ENCODE data around the gene AUTS2.

AUTS2 gene

DNA sequence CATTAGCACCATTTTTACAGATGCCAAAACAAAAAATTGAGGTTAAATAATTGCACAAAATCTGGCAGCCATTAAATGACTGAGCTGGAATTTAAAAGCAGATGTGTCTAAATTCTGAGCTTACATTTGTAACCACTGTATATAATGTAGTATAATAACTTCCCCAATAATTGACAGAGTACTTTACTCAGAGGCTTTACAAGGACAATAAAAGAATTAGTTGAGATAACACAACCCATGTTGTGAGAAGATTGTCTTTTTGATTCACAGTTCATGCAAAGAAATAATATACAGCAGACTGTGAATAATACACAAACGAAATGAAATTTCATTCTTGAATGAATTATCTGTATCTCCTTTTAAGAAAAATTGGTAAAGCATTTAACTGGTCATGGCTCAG lies 417.1 kb downstream of the AUTS2 start:
- no peak for DNase-seq

DNA sequence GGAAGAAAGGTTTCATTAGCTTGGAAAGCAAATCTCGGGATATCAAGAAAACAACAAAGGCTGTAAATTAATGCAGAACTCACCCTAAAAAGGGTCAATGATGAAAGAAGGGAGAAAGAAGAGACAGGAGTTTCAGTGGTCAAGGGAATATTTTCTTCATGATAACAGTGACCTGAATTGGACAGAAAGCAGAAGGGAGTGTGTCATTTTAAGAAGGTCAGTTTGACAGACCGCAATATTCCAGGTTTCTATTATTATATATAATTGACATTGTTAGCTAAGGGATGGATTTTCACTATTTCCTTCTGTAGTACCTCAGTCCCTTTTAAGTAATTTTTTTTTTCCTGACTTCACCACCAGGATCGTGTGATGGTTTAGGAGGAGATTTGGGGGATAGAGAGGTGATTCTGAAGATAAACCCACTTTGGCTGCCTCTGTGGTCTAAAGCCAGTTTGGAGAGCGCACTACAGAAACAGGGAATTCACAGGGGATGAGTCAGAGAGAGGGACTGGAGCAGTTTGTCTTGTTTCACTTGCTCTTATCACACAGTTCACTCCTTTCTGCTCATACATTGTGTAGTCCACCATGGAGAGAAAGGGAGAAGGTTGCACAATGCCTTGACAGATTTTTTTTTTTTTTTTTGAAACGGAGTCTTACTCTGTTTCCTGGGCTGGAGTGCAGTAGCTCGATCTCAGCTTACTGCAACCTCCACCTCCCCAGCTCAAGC lies 417.9 kb downstream of the AUTS2 start:
- no peak for DNase-seq

DNA sequence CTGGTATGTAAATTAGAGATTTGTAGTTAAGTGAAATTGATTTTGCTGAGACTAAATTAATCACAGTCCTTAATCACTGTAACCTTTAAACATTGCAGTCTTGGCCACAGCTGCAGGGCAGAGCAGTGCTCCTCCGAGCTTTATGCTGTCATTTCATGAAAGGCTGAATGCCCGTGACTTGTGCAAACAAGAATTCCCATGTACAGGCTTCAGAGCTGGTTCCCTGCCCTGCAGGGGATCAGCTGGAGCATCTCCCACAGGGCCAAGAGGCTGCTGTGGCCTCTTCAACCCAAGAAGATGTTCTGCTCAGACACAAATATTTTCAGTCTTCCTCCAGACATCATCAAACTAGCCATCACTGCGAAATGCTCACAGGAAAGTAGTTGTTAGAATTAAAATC lies 419.1 kb downstream of the AUTS2 start:
- no peak for DNase-seq

DNA sequence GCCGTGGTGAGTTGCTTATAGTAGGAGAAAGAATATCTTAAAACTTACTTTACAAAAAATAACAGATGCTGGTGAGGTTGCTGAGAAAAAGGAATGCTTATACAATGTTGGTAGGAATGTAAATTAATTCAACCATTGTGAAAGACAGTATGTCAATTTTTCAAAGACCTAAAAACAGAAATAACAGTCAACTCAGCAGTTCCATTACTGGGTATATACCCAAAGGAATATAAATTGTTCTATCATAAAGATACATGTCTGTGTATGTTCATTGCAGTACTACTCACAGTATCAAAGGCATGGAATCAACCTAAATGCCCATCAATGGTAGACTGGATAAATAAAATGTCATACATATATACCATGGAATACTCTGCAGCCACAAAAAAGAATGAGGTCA lies 420.4 kb downstream of the AUTS2 start:
- DNase-seq = no peak

DNA sequence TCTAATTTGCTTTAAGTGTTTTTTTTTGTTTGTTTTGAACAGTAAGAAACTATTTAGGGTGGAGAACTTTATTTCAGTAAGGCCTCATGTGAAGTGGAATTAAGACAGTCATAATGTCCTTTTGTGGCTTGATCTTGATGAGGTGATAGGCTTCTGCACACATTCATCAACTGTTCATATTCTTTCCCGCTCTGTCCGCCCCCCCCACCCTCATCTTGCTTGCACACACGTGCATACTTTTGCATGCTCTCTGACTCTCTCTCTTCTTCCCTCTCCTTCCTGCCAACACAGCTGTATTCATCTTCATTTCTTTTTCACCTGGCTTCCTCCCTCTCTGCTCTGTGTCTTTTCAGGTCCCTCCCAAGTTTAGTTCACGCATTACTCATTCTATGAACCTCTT lies 429.6 kb downstream of the AUTS2 start:
- DNase-seq = no peak

DNA sequence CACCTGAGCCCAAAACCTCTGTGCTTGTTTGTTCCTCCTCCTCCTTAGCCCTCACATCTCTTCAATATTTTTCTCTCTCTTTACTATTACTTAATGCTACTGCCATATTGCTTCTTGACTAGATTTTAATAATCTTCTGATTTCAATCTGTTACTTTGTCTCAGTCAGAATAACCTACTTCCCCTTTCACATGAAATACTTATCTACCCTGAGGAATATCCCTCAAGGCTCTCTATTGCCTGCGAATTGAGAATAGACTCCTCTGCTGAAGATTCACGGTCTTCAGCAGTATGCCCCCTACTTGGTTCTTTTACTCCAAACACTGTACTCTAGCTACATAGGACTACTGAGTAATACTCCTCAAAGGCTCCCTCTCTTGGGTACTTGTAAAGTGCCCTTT lies 430.3 kb downstream of the AUTS2 start:
- DNase-seq = no peak

DNA sequence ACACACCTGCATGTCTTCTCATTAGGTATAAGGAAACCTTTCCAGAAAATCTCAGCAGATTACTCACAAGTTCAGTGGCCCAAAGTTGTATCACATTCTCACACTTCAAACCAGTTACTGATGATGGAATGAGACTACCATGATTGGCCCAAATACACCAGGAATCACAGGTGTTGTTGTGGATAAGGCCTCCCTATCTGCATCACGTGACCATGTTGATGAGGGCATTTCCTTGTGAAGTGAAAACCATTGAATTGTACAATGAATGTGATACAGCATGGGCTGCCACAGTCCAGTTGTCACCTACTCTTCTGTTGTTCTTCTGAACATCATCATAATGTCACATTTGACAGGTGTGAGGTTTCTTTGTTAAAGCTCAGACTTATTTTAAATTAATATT lies 431.7 kb downstream of the AUTS2 start:
- no peak for DNase-seq

DNA sequence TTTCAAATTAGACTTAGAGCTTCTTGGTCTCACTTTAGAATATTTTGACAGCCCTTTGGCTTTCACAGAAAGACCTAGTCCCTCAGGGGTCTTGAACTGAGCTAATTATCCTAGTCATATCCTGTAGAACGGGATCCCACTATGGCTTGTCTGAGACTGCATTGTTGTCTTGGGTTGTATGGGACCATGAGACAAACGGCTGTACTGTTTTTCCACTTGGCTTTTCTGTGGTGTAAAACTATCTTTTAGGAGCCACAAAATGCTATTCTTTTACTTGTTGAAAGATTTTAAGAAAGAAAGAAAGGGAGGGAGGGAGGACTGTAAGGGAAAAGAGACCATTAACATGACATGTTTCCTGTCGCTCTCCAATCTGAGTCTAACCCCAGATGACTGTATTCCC lies 432.5 kb downstream of the AUTS2 start:
- no peak for DNase-seq

DNA sequence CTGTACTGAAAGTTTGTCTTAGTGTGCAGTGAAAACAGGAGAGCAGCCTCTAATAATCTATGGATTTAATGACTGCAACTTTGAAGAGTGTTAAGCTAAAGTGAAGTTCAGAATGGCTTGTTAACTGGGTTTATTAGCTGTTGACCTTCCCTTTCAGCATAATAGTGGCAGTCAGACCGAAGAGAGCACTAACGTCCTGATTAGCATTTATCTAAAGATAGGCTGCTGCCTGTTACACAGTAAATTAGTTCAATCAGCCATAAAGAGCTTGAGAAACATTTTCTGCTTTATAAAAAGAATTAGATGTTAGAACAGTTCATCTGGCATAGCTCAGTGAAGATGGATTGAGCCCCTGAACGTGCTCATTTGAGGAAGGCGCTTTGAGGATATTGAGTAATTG lies 433.0 kb downstream of the AUTS2 start:
- DNase-seq = no peak

DNA sequence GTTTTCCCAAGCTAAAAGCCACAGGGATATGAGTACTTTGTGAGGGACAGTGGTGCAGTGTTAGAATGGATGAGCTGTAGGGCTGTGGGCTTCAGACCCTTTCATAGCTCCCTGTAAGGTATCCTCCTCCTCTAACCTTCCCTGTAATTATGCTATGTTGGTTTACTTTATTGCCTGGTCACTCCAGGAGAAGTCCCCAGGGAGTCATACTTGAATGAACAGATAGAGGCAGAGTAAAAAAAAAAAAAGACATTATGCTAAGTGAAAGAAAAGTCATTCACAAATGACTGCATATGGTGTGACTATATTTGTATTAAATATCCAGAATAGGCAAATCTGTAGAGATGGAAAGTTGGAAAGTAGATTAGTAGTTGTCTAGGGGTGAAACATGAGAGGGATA lies 434.4 kb downstream of the AUTS2 start:
- no peak for DNase-seq

DNA sequence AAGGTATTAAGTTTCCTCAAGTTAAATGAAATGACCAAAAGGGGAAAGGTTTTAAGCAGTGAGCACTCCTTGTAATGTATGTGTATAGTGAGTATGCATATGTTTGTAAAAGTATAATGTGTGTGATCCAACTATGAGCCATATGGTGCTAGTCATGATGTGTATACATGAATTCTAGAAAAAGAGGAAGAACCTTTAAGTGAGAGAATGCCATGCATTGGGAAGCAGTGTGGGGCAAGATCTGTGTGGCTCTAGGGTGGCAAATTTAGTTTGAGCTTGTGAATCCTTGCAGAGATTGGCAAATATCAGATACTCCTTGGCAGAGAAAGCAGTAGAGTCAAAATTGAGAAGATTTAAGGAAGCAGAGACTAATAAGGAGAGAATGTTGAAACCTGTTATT lies 435.0 kb downstream of the AUTS2 start:
- DNase-seq = no peak

DNA sequence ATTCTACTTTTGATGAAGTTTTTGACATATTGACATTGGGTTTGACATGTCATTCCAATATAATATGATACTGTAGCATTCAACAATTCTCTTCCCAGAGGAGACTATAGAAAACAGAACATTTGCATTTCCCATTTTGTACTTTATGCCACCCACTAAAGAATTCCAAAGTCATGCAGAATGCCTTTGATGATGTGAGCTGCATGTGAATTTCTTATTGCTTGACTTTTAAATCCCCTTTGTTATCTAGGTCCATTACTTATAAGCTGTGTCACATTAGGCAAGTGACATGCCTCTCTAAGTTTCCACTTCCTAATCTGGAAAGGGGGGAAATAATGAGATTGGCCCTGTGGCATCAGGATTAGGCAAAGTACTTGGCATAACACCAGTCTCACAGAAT lies 436.7 kb downstream of the AUTS2 start:
- DNase-seq = no peak

DNA sequence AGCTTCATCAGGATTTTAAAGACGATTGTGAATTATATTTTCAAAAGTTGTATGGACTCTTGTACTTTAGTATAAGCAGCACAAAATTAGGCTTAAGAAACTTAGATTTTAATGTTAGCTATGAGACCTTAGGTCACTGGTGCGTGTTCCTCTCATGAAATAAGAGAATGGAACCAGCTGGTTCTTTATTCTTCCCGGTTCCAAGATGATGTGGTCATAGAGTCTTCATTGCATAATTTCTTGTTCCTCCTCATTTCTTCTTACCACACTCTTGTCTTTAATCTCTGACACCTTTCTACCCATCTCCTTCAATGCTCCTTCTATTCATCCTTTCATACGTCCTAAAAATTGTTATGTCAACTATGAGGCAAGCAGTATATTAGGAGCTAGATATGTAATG lies 437.2 kb downstream of the AUTS2 start:
- no peak for DNase-seq

DNA sequence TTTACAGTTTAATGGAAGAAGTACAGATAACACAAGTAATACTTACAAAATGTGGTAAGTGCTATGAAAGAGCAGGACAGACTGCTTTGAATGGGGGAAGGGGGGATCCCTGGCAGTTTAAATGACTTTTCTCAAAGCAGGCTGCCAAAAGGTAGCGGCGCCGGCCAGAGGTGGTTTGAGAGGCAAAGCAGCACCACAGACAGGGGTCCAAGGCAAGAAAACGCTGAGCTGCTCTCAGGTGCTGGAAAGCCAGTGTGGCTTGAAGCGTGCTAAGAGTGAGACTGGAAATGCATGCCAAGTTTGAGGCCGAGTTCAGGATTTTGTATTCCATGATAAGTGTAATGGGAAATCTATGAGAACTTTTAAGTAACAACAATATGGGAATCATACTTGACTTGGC lies 437.7 kb downstream of the AUTS2 start:
- DNase-seq = no peak

DNA sequence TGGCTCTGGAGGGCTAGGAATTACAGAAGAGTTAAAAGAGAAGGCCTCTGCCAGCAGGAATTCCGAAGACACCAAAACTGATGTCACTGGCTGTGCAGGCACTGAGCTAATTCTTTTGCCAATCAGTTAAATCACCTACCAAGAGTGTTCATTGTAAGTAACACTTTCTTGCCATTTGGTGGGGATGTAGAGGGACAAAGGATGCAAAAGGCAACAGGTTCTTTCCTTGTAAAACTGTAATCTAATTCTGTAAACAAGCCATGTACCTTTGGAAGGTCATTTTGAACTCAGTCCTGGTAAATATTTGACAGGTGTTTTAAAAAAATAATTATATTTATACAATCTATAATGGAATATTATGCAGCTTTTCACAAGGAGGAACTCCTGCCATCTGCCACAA lies 438.4 kb downstream of the AUTS2 start:
- DNase-seq = no peak

DNA sequence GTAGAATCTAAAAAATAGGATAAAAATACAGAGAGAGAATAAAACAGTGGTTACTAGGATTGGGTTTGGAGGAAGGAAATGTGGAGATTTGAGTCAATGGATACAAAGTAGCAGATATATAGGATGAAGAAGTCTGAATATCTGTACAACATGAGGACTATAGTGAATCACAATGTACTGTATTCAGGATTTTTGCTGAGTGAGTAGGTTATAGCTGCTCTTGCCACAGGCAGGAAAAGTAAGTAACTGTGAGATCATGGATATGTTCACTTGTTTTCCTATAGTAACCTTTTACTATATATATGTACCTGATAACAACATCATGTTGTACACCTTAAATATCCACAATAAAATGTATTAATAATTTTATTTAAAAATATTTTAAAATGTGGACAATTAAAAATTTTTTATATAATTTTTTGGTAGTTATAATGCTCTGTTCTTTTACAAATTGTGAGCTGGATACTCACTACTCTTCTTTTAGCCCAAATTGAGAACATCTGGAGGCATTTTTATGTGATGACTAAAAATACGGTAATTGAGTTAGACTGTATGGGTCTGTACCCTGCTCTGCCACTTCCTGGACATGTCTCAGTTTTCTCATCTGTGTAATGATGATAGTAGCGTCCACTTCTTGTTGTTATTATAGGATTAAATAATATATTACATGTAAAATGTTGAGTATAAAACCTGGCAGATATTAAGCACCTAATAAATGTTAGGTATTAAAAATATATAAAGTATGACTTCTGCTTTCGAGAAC lies 439.1 kb downstream of the AUTS2 start:
- no peak for DNase-seq

DNA sequence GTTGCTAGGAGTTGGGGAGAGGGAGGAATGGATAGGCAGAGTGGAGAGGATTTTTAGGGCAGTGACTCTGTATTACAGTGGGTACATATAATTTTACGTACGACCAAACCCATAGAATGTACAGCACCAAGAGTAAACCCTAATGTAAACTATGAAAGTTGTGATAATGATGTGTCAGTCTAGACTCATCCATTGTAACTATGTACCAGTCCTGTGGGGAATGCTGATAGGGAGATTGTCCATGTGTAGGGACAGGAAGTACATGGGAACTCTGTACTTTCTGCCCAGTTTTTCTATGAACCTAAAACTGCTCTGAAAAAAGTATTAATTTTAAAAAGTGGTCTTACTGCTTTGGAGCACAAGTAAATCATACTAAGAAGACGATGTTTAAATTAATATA lies 441.8 kb downstream of the AUTS2 start:
- no peak for DNase-seq

DNA sequence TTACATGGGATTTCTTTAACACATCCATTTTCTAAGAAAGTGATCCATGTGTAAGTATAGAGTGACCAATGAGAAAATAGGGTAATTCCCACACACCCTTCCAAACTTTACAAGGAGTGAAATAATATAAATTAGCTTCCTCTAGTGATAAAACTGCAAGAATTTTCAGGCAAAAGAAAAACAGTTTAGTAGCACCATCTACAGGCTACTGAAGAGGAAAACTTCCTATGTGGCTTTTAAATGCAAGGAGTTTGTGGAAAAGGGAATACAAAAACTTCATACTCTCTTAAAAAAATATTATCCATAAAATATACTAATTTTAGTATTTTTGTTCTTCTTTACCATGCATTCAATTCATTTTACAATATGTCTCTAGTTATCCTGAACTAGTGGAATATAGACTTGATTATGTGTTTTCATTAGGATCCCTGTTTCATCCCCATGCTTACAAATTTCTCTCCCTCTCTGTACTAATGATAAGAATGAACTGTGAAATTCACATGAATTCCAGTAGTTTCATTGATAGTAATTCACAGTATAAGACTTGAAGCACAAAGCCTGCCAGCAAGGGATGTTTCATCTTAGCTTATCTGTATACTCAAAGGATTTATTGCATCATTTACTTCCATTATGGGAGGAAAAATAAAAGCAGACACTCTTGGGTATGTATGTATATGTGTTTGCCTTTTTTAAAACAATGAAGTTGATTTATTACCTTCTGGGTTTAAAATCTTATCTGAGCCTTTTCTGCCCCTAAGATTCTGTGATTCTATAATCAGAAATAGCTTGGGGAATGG lies 442.9 kb downstream of the AUTS2 start:
- DNase-seq = no peak

DNA sequence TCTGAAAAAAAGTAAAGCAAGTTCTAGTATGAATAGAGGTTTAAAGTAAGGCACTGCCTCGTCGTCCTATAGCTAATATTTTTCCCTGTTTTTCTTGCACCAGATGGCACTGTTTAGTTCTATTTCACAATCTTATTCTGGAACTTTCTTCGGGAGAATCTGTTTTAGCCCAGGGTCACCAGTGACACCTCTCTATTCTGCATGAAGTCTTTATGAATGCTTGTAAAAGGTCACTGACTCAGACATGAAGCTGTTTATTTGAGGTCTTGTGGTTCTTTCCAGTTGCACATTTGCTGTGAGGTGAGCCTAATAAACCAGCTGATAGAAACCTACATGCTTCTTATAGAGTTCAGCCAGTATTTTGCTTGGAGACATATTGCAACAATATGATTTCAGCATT lies 444.3 kb downstream of the AUTS2 start:
- no peak for DNase-seq

DNA sequence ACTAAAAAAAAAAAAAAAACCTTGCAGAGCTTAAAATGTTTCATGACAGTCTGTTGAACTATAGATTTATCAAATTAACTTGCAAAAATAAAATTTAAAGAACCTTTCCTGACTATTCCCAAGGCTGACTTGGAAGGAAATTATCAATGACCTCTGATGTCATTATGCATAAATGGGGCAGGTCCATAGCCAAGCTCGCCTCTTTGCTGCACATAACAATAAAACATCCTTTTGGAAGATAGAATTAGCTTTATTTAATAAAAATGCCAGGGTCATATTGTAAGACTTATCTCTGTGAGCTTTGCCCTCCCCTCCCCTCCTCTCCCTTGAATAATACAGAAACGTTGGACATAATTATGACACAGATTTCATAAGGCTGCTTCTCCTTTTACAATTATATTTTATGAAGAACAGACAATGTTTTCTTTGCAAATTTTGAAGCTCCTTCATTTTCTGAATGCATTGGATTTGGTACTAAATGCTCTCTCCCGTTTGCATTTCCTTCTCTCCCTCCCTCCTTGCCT lies 444.8 kb downstream of the AUTS2 start:
- no peak for DNase-seq

DNA sequence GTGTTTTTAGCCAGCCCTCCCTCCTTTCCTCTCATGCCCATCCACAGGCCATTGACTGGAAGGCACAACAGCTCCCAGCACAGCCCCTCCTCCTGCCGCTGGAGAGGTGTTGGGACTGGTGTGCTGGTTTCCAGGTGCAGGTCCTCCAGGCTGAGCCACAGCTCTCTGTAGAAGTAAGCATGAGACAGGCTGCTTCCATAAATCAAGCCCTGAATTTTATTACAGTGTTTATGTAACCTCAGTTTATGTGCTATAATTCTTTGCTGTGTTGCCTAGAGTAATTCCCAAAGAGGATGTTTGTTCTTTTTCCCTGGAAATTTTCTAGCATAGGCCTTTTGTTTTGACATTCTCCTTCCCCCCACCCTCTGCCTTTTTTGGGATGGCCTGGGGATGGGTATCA lies 445.8 kb downstream of the AUTS2 start:
- DNase-seq = no peak

DNA sequence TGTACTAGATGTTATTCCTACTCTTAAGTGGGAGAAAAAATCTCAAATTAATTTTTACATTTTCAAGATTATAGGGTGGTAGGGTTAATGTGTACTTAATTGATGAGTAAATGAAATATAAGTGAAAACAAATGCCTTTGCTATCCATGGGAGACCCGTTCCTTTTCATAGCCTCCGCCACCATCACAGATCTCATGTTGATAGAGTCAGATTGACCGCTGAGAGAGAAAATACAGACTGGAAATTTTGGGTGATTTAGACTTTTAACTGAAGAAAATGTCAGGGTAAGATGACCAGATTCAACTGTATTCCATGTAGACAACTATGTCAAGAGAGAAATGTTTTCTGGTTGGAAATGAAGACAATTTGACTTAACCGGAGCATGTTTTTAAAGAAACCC lies 446.2 kb downstream of the AUTS2 start:
- no peak for DNase-seq

DNA sequence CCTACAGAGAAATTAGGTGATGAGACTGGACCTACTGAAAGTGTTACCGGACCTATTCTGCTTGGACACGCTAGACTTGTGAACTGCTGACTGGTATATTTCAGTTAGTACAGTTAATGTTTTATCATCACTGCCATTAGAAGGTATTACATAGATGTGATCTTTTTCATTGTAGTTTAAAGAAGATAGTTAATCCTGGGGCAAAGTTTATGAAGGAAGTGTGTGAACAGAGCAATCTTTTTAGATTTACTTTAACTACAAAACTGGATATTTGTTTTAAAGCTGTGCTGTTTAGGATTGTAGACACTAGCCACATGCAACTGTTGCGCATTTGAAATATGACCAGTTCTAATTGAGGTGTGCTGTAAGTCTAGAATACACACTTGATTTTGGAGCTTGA lies 446.7 kb downstream of the AUTS2 start:
- no peak for DNase-seq

DNA sequence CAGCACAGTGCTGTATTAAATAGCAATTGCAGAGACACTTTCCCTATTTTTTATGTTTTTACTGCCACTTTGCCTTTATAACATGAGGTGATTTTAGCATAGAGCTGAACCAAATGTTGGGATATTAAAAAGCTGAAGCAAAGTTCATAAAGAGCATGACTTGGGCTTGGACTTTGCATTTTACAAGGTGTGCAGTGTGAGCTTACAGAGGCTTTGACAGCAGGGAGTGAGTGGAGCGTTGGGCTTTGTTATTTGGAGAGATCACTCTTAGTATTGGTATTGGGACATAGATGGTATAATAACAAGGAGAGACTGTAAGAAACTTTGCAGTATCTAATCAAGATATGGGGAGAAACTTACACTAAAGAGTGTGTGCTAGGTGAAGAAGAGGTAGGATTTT lies 449.1 kb downstream of the AUTS2 start:
- no peak for DNase-seq

Data from SIG-M5 (cell line).